ENCODE measurements around the gene ASAP2. TPM values are rescaled to one million over a fixed set of nuclear protein-coding genes. Genes with fewer than 3 reads are reported as not detected.

Gene ASAP2
- polyA plus RNA-seq, 1 donor from 2014 or later: 41.0 TPM

- Histone ChIP-seq H3F3A (ENCODE audit: insufficient read depth, low read length, poor library complexity, severe bottlenecking) (no peaks in the 10 kb centered on the region), H2AFZ (ENCODE audit: low read depth, low read length) (no peak overlapping the region), H4K20me1 (ENCODE audit: insufficient read depth) (no peaks in the 10 kb centered on the region), H3K4me2 (ENCODE audit: low read length) (no peak overlapping the region), H3K79me2 (replicated peaks; ENCODE audit: insufficient read depth, low read length) (no peaks in the 10 kb centered on the region), H3K9ac (ENCODE audit: low read length) (no peak overlapping the region), H3K9me3 (ENCODE audit: low read length) (no peaks in the 10 kb centered on the region), H3K9me2 (ENCODE audit: insufficient read depth, low read length) (no peaks in the 10 kb centered on the region), H3K4me3 (ENCODE audit: low read length) (no peak overlapping the region), H3K27ac (ENCODE audit: low read length) (no peak overlapping the region), H3K27me3 (ENCODE audit: insufficient read depth, low read depth, low read length) (no peaks in the 10 kb centered on the region), H3K36me3 (ENCODE audit: insufficient read depth, low read length) (peaks cover 16% of the 10 kb centered on the region)
- TF ChIP-seq MXI1 (conservative IDR thresholded peaks at IDR 0.05; ENCODE audit: poor library complexity, severe bottlenecking) (no peak), POLR2AphosphoS5 (IDR thresholded peaks at IDR 0.05) (no peak), SMC3 (conservative IDR thresholded peaks at IDR 0.05; ENCODE audit: poor library complexity) (no peak), EP300 (conservative IDR thresholded peaks at IDR 0.05; ENCODE audit: poor library complexity, severe bottlenecking) (no peak), REST (IDR thresholded peaks at IDR 0.05; ENCODE audit: borderline replicate concordance) (no peak), EZH2 (IDR thresholded peaks at IDR 0.05; ENCODE audit: borderline replicate concordance, insufficient read depth, low read length, poor library complexity, severe bottlenecking) (no peak), CTCF (IDR thresholded peaks at IDR 0.05; ENCODE audit: poor library complexity, severe bottlenecking) (no peak), RAD21 (conservative IDR thresholded peaks at IDR 0.05) (no peak), TAF1 (IDR thresholded peaks at IDR 0.05; ENCODE audit: low read depth) (no peak)
Observed at GRCh38 chr2:9359463-9359862, 152.9 kb downstream of the ASAP2 start.

DNA sequence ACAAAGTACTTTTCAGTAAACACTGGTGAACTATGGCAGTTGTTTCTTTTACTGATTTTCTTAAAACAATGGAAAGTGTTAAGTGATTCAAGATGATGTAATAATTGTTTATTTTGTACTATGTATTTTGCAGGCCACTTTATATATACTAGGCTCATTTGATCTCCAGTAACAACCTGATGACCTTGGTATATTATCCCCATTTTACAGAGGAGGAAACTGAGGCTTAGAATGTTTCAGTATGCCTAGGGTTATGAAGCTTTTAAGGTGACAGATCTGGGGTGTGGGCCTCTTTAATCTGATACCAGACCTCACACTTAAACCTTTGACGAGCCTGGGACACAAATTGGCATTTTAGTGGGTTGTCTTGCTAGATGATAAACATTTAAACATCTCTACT lies 153.5 kb downstream of the ASAP2 start:
- no peaks in the 10 kb centered on the region for H3K79me2 ChIP-seq (replicated peaks; ENCODE audit: insufficient read depth, low read length)
- no peak for TF ChIP-seq EP300 (conservative IDR thresholded peaks at IDR 0.05; ENCODE audit: poor library complexity, severe bottlenecking)
- H3F3A ChIP-seq (ENCODE audit: insufficient read depth, low read length, poor library complexity, severe bottlenecking): no peaks in the 10 kb centered on the region
- no peak overlapping the region for H3K4me3 ChIP-seq (ENCODE audit: low read length)
- H3K9me3 ChIP-seq (ENCODE audit: low read length): no peaks in the 10 kb centered on the region
- no peaks in the 10 kb centered on the region for H3K27me3 ChIP-seq (ENCODE audit: insufficient read depth, low read depth, low read length)
- no peak overlapping the region for H3K27ac ChIP-seq (ENCODE audit: low read length)
- H3K9me2 ChIP-seq (ENCODE audit: insufficient read depth, low read length): no peaks in the 10 kb centered on the region
- H3K9ac ChIP-seq (ENCODE audit: low read length): no peak overlapping the region
- no peaks in the 10 kb centered on the region for H4K20me1 ChIP-seq (ENCODE audit: insufficient read depth)
- H2AFZ ChIP-seq (ENCODE audit: low read depth, low read length): no peak overlapping the region
- H3K36me3 ChIP-seq (ENCODE audit: insufficient read depth, low read length): peaks cover 16% of the 10 kb centered on the region
- no peak overlapping the region for H3K4me2 ChIP-seq (ENCODE audit: low read length)

GRCh38 chr2:9360701-9361100 lies 154.1 kb downstream of the ASAP2 start:
- Histone ChIP-seq H3K4me2 (ENCODE audit: low read length) (no peak overlapping the region), H3K36me3 (ENCODE audit: insufficient read depth, low read length) (peaks cover 16% of the 10 kb centered on the region)
- TF ChIP-seq RAD21 (conservative IDR thresholded peaks at IDR 0.05) (no peak), TAF1 (IDR thresholded peaks at IDR 0.05; ENCODE audit: low read depth) (no peak), EP300 (conservative IDR thresholded peaks at IDR 0.05; ENCODE audit: poor library complexity, severe bottlenecking) (no peak), MXI1 (conservative IDR thresholded peaks at IDR 0.05; ENCODE audit: poor library complexity, severe bottlenecking) (no peak), POLR2AphosphoS5 (IDR thresholded peaks at IDR 0.05) (no peak), SMC3 (conservative IDR thresholded peaks at IDR 0.05; ENCODE audit: poor library complexity) (no peak)

More at GRCh38 chr2:9360701-9361100, 154.1 kb downstream of the ASAP2 start:
- H4K20me1 ChIP-seq (ENCODE audit: insufficient read depth): no peaks in the 10 kb centered on the region
- no peak overlapping the region for H3K9ac ChIP-seq (ENCODE audit: low read length)
- no peak overlapping the region for H3K4me3 ChIP-seq (ENCODE audit: low read length)
- no peaks in the 10 kb centered on the region for H3K9me2 ChIP-seq (ENCODE audit: insufficient read depth, low read length)
- no peaks in the 10 kb centered on the region for H3K79me2 ChIP-seq (replicated peaks; ENCODE audit: insufficient read depth, low read length)
- no peak overlapping the region for H3K27ac ChIP-seq (ENCODE audit: low read length)
- no peak overlapping the region for H2AFZ ChIP-seq (ENCODE audit: low read depth, low read length)
- no peaks in the 10 kb centered on the region for H3F3A ChIP-seq (ENCODE audit: insufficient read depth, low read length, poor library complexity, severe bottlenecking)
- no peaks in the 10 kb centered on the region for H3K27me3 ChIP-seq (ENCODE audit: insufficient read depth, low read depth, low read length)
- H3K9me3 ChIP-seq (ENCODE audit: low read length): no peaks in the 10 kb centered on the region
